KMS-11 (cell line): ENCODE results near the gene CNPY1.

Experiments
- H2AFZ ChIP-seq: fragments of 200-600 bp; sonication (generic); 2 replicates; pipeline ENCODE4 v1.6.1; 2016; ENCODE audit warnings: antibody characterized with exemption, mixed run types, low read depth
- H3K27ac ChIP-seq: fragments of 200-600 bp; sonication (generic); 2 replicates; pipeline ENCODE4 v1.6.1; 2016; ENCODE audit warnings: mild to moderate bottlenecking, mixed run types
- H3K27me3 ChIP-seq: fragments of 200-600 bp; sonication (generic); 2 replicates; pipeline ENCODE4 v1.6.1; 2017; ENCODE audit warnings: mild to moderate bottlenecking, low read depth, mixed run types, moderate library complexity; ENCODE audit not compliant: insufficient read depth
- H3K36me3 ChIP-seq: fragments of 200-600 bp; sonication (generic); 2 replicates; pipeline ENCODE4 v1.6.1; 2017; ENCODE audit warnings: mild to moderate bottlenecking, mixed run types; ENCODE audit not compliant: insufficient read depth
- H3K4me1 ChIP-seq: fragments of 200-600 bp; sonication (generic); 2 replicates; pipeline ENCODE4 v1.6.1; 2016; ENCODE audit warnings: mild to moderate bottlenecking, low read depth, mixed run types; ENCODE audit not compliant: poor library complexity, severe bottlenecking
- H3K4me2 ChIP-seq: fragments of 200-600 bp; sonication (generic); 2 replicates; pipeline ENCODE4 v1.7.0; 2016; ENCODE audit warnings: mild to moderate bottlenecking, mixed run types
- H3K4me3 ChIP-seq: fragments of 200-600 bp; sonication (generic); IDR thresholded peaks from 2 replicates; pipeline ENCODE4 v1.6.1; 2017; ENCODE audit warnings: low read depth, low read length, mixed read lengths; ENCODE audit not compliant: insufficient read depth
- H3K79me2 ChIP-seq: fragments of 200-600 bp; sonication (generic); 2 replicates; pipeline ENCODE4 v1.6.1; 2016; ENCODE audit warnings: low read depth, mixed run types; ENCODE audit not compliant: insufficient read depth
- H3K9ac ChIP-seq: fragments of 200-600 bp; sonication (generic); 2 replicates; pipeline ENCODE4 v1.6.1; 2016; ENCODE audit warnings: mild to moderate bottlenecking, mixed run types
- H4K20me1 ChIP-seq: fragments of 200-600 bp; sonication (generic); 2 replicates; pipeline ENCODE4 v1.6.1; 2016; ENCODE audit warnings: mild to moderate bottlenecking, mixed run types; ENCODE audit not compliant: insufficient read depth
- CTCF ChIP-seq: fragments of 200-600 bp; sonication (generic); conservative IDR thresholded peaks from 2 replicates; pipeline ENCODE4 v1.6.1; 2017; ENCODE audit warnings: low read depth, mild to moderate bottlenecking, antibody characterized with exemption, low read length, moderate library complexity, mixed read lengths

Gene CNPY1

GRCh38 chr7:155458878-155459699 is 87.3 kb downstream of the CNPY1 start:
- H3K27me3 ChIP-seq = peaks cover 3% of the 10 kb centered on the region
- H2AFZ ChIP-seq = no peak overlapping the region
- no peaks in the 10 kb centered on the region for H4K20me1 ChIP-seq
- H3K79me2 ChIP-seq = no peaks in the 10 kb centered on the region
- H3K36me3 ChIP-seq = no peaks in the 10 kb centered on the region
- H3K9ac ChIP-seq = no peak overlapping the region
- no peak for TF ChIP-seq CTCF
- no peak overlapping the region for H3K4me3 ChIP-seq
- no peak overlapping the region for H3K27ac ChIP-seq
- no peaks in the 10 kb centered on the region for H3K4me1 ChIP-seq
- no peak overlapping the region for H3K4me2 ChIP-seq

- H3K79me2 ChIP-seq = no peaks in the 10 kb centered on the region
- H3K27ac ChIP-seq = no peak within 1 kb of the TSS
- no peak for TF ChIP-seq CTCF
- no peaks in the 10 kb centered on the region for H3K4me1 ChIP-seq
- H2AFZ ChIP-seq = peak within 1 kb of the TSS; percentile 64
- peak within 1 kb of the TSS; percentile 16; the same call in 1 of the 2 replicates for H3K9ac ChIP-seq
- H4K20me1 ChIP-seq = no peaks in the 10 kb centered on the region
- H3K27me3 ChIP-seq = peaks cover 3% of the 10 kb centered on the region
- no peaks in the 10 kb centered on the region for H3K36me3 ChIP-seq
- peak within 1 kb of the TSS; percentile 22; the same call in 1 of the 2 replicates for H3K4me2 ChIP-seq
- H3K4me3 ChIP-seq = no peak within 1 kb of the TSS
Observed at GRCh38 chr7:155458111-155458877, 88.1 kb downstream of the CNPY1 start, which contains the start of gene EN2. TSS of gene EN2 (plus strand) at chr7:155458129. CDS start at chr7:155458378, 249 bp downstream.

GRCh38 chr7:155457544-155458110 is 88.7 kb downstream of the CNPY1 start:
- Histone ChIP-seq H3K79me2 (no peaks in the 10 kb centered on the region), H3K27ac (no peak overlapping the region), H3K4me1 (no peaks in the 10 kb centered on the region), H3K4me2 (no peak overlapping the region), H3K36me3 (no peaks in the 10 kb centered on the region), H2AFZ (peak overlapping the region; percentile 64; the same call in 1 of the 2 replicates), H3K27me3 (peaks cover 10% of the 10 kb centered on the region), H4K20me1 (no peaks in the 10 kb centered on the region), H3K9ac (peak overlapping the region; percentile 16; the same call in 1 of the 2 replicates), H3K4me3 (no peak overlapping the region)
- TF ChIP-seq CTCF = no peak

GRCh38 chr7:155456738-155457543 is 89.4 kb downstream of the CNPY1 start:
- peak overlapping the region; percentile 22; the same call in 1 of the 2 replicates for H3K4me2 ChIP-seq
- H2AFZ ChIP-seq = peak overlapping the region; percentile 64
- H3K36me3 ChIP-seq = no peaks in the 10 kb centered on the region
- H3K79me2 ChIP-seq = no peaks in the 10 kb centered on the region
- H3K27me3 ChIP-seq = peaks cover 17% of the 10 kb centered on the region
- H3K4me1 ChIP-seq = no peaks in the 10 kb centered on the region
- no peaks in the 10 kb centered on the region for H4K20me1 ChIP-seq
- H3K27ac ChIP-seq = no peak overlapping the region
- no peak for TF ChIP-seq CTCF
- H3K9ac ChIP-seq = peak overlapping the region; percentile 16; the same call in 1 of the 2 replicates
- no peak overlapping the region for H3K4me3 ChIP-seq
